Transverse colon (tissue), 4 donors: ENCODE measurements around the gene TARDBP.
"Not testable (repeated sequence)": the region's sequence is repeated elsewhere in the genome, so short reads cannot be mapped to it uniquely, and the experiment has no call there.

Experiments used
- EP300 ChIP-seq: sonication (generic); formaldehyde crosslinking; IDR thresholded peaks from one replicate; pipeline ENCODE4 v1.6.1; 2017; ENCODE audit warnings: antibody characterized with exemption, low read depth
- POLR2AphosphoS5 ChIP-seq, 3 donors: sonication (generic); formaldehyde crosslinking; IDR thresholded peaks; one replicate each; pipeline ENCODE4 v1.6.1; 2016; ENCODE audit warnings: antibody characterized with exemption in 3 of 3
- TF ChIP-seq, protein P1 (sequence below), 5 experiments: fragments of 200-600 bp in 3 of 5; fragments of 450-650 bp in 2 of 5; sonication (generic) in 3 of 5; IDR thresholded peaks; 1 replicate in 2 of 5; 2 replicates in 3 of 5; pipeline ENCODE4 v1.5.1; 2016 to 2017; ENCODE audit warnings: antibody characterized with exemption in 5 of 5, inconsistent platforms in 3 of 5, mild to moderate bottlenecking in 2 of 5, moderate library complexity in 1 of 5

DNA sequence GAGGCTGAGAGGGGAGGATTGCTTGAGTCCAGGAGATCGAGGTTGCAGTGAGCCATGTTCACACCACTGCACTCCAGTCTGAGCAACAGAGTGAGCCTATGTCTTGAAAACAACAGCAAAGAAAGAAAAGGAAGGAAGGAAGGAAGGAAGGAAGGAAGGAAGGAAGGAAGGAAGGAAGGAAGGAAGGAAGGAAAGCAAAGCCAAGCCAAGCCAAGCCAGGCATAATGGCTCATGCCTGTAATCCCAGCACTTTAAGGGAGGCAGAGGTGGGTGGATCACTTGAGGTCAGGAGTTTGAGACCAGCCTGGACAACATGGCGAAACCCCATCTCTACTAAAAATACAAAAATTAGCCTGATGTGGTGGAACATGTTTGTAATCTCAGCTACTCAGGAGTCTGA, 20.4 kb upstream of the TARDBP start:
- not testable (repeated sequence) for TF ChIP-seq EP300; POLR2AphosphoS5 (IDR thresholded peaks at IDR 0.05)
- TF ChIP-seq, protein P1, sequence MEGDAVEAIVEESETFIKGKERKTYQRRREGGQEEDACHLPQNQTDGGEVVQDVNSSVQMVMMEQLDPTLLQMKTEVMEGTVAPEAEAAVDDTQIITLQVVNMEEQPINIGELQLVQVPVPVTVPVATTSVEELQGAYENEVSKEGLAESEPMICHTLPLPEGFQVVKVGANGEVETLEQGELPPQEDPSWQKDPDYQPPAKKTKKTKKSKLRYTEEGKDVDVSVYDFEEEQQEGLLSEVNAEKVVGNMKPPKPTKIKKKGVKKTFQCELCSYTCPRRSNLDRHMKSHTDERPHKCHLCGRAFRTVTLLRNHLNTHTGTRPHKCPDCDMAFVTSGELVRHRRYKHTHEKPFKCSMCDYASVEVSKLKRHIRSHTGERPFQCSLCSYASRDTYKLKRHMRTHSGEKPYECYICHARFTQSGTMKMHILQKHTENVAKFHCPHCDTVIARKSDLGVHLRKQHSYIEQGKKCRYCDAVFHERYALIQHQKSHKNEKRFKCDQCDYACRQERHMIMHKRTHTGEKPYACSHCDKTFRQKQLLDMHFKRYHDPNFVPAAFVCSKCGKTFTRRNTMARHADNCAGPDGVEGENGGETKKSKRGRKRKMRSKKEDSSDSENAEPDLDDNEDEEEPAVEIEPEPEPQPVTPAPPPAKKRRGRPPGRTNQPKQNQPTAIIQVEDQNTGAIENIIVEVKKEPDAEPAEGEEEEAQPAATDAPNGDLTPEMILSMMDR (IDR thresholded peaks at IDR 0.05), result not testable (repeated sequence)
